HUES64 (cell line): ENCODE results near the gene ALDOA.

Experiments used
- H3K27ac ChIP-seq: 2 replicates; pipeline ENCODE4 v1.7.0; 2013; ENCODE audit warnings: low read depth, low read length, inconsistent platforms
- H3K27me3 ChIP-seq: 2 replicates; pipeline ENCODE4 v1.6.1; 2013; ENCODE audit warnings: mild to moderate bottlenecking, low read length; ENCODE audit not compliant: insufficient read depth
- H3K36me3 ChIP-seq: 2 replicates; pipeline ENCODE4 v1.6.1; 2013; ENCODE audit warnings: mild to moderate bottlenecking, low read length; ENCODE audit not compliant: insufficient read depth
- H3K4me1 ChIP-seq: 2 replicates; pipeline ENCODE4 v1.6.1; 2013; ENCODE audit warnings: mild to moderate bottlenecking, low read length, moderate library complexity; ENCODE audit not compliant: insufficient read depth
- H3K4me3 ChIP-seq: 2 replicates; pipeline ENCODE4 v1.5.1; 2013; ENCODE audit warnings: mild to moderate bottlenecking, low read length, moderate library complexity
- H3K9ac ChIP-seq: 2 replicates; pipeline ENCODE4 v1.6.1; 2013; ENCODE audit warnings: mild to moderate bottlenecking, low read depth, low read length
- H3K9me3 ChIP-seq: 2 replicates; pipeline ENCODE4 v1.6.1; 2013; ENCODE audit warnings: low read depth, low read length; ENCODE audit not compliant: insufficient read depth
- WGBS: fragments of 150-250, 120-280 bp; methylation state at CpG from one replicate; pipeline ENCODE4 v1.1.7; 2013; ENCODE audit warnings: missing lambda C conversion rate; 5-methylcytosine and 5-hydroxymethylcytosine counted together

Gene ALDOA

DNA sequence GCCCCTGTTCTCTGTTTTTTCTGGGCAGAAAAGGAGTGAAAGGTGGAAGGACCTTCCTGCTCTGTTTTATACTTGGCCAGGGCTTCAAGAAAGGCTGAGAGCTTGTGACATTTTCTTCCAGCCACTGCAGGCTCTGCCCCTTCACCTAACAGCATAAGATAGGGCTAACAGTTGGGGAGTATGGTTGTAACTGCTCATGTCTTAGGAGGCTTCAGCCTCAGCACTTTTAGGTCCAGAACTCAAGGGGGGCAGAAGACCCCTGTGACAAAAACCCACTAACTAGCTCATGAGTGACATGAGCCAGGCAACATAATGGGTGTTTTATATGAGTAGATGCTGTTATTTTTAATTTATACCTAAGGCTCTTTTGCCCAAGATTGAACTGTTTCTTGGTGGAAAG, 4.9 kb downstream of the ALDOA start:
- Histone ChIP-seq H3K4me1 (no peaks in the 10 kb centered on the region), H3K9me3 (no peaks in the 10 kb centered on the region), H3K27me3 (no peaks in the 10 kb centered on the region), H3K4me3 (no peak overlapping the region), H3K27ac (no peak overlapping the region), H3K36me3 (peaks cover 60% of the 10 kb centered on the region), H3K9ac (no peak overlapping the region)

DNA sequence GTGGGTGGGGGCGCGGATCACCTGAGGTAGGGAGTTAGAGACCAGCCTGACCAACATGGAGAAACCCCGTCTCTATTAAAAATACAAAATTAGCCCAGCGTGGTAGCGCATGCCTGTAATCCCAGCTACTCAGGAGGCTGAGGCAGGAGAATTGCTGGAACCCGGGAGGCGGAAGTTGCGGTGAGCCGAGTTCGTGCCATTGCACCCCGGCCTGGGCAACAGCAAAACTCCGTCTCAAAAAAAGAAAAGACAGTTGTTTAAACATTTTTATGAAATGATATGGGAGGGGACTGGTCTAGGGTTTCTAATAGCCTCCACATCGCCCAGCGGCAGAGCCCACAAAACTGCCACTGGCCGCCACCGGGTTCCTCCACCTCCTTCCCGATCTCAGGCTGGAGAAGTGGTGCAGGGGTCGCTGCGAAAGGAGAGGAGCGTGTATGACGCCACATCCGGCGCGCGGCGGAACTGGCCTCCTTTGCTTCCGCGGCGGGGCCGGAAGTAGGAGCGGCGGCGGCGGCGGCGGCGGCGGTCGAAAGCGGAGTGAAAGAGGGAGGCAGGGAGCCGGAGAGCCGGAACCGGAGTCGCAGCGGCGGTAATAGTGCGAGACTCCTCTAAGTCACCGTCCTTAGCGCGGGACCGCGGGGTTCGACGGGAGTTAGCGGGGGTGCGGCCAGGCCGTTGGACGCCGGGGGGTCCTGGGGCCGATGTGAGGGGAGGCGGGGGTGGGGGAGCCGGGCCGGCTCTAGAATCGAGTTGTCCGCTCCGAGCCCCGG, 10.1 kb downstream of the ALDOA start, which contains the start of gene PPP4C:
PPP4C (plus strand) TSS at position 492 of the 773 bp plus-strand sequence. CDS start 384 bp downstream, outside the sequence.
- H3K27me3 ChIP-seq = no peaks in the 10 kb centered on the region
- H3K27ac ChIP-seq = peak within 1 kb of the TSS; percentile 71
- H3K4me3 ChIP-seq = peak within 1 kb of the TSS; percentile 99
- no peaks in the 10 kb centered on the region for H3K9me3 ChIP-seq
- peaks cover 52% of the 10 kb centered on the region for H3K36me3 ChIP-seq
- H3K4me1 ChIP-seq = peaks cover 3% of the 10 kb centered on the region; the same call in 1 of the 2 replicates
- peak within 1 kb of the TSS; percentile 91 for H3K9ac ChIP-seq
- WGBS = 4% methylated on average over 67 of the region's 67 CpGs

DNA sequence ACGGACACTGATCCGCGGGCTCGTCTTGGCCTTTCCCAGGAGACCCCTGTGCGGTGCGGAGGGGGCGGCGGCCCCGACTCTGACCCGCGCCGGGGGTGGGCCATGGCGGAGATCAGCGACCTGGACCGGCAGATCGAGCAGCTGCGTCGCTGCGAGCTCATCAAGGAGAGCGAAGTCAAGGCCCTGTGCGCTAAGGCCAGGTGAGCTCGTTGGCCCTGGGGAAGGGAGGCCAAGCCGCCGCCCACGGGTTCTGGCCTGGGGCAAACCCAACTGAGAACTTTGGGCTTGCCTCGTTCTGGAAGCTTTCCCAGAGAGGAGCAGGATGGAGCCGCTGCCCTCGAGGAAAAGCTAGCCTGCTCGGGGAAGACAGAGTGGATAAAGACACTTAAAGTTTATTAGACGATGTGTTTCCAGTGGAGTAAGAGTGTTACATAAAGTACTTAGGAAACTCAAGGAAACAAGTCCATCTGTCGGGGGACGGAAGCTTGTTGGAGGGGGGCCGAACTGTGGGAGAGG, 10.8 kb downstream of the ALDOA start:
- H3K9ac ChIP-seq = peak overlapping the region; percentile 91
- peaks cover 52% of the 10 kb centered on the region for H3K36me3 ChIP-seq
- peak overlapping the region; percentile 71 for H3K27ac ChIP-seq
- H3K9me3 ChIP-seq = no peaks in the 10 kb centered on the region
- peak overlapping the region; percentile 99 for H3K4me3 ChIP-seq
- no peaks in the 10 kb centered on the region for H3K27me3 ChIP-seq
- WGBS = 5% methylated on average over 33 of the region's 33 CpGs
- H3K4me1 ChIP-seq = peaks cover 3% of the 10 kb centered on the region; the same call in 1 of the 2 replicates

- H3K4me3 ChIP-seq = 0 out of 2 replicates have a peak overlapping the region, but pooled peaks have one; percentile 99
- peaks cover 3% of the 10 kb centered on the region; the same call in 1 of the 2 replicates for H3K4me1 ChIP-seq
- no peaks in the 10 kb centered on the region for H3K9me3 ChIP-seq
- H3K9ac ChIP-seq = no peak overlapping the region
- 94% methylated on average over 6 of the region's 6 CpGs for WGBS
- H3K27ac ChIP-seq = no peak overlapping the region
- peaks cover 50% of the 10 kb centered on the region for H3K36me3 ChIP-seq
- H3K27me3 ChIP-seq = no peaks in the 10 kb centered on the region
These were observed 12.1 kb downstream of the ALDOA start for GRCh38 chr16:30077656-30078055.

GRCh38 chr16:30078744-30079143, 13.2 kb downstream of the ALDOA start:
- Histone ChIP-seq H3K27ac (no peak overlapping the region), H3K9ac (no peak overlapping the region), H3K4me3 (no peak overlapping the region), H3K9me3 (no peaks in the 10 kb centered on the region), H3K27me3 (no peaks in the 10 kb centered on the region), H3K4me1 (peaks cover 3% of the 10 kb centered on the region; the same call in 1 of the 2 replicates), H3K36me3 (peaks cover 59% of the 10 kb centered on the region)
- WGBS = 97% methylated on average over 7 of the region's 7 CpGs

- Histone ChIP-seq H3K27me3 (no peaks in the 10 kb centered on the region), H3K4me3 (no peak overlapping the region), H3K27ac (no peak overlapping the region), H3K9ac (no peak overlapping the region), H3K9me3 (no peaks in the 10 kb centered on the region), H3K36me3 (peaks cover 67% of the 10 kb centered on the region), H3K4me1 (peaks cover 3% of the 10 kb centered on the region; the same call in 1 of the 2 replicates)
- whole genome bisulfite sequencing = 95% methylated on average over 7 of the region's 7 CpGs
These were observed 13.9 kb downstream of the ALDOA start for GRCh38 chr16:30079480-30079879.

- 90% methylated on average over 20 of the region's 20 CpGs for WGBS
- Histone ChIP-seq H3K9ac (no peak overlapping the region), H3K9me3 (no peaks in the 10 kb centered on the region), H3K4me3 (no peak overlapping the region), H3K36me3 (peaks cover 80% of the 10 kb centered on the region), H3K27me3 (no peaks in the 10 kb centered on the region), H3K4me1 (no peaks in the 10 kb centered on the region), H3K27ac (no peak overlapping the region)
These were observed 17.1 kb downstream of the ALDOA start for GRCh38 chr16:30082545-30083090.

DNA sequence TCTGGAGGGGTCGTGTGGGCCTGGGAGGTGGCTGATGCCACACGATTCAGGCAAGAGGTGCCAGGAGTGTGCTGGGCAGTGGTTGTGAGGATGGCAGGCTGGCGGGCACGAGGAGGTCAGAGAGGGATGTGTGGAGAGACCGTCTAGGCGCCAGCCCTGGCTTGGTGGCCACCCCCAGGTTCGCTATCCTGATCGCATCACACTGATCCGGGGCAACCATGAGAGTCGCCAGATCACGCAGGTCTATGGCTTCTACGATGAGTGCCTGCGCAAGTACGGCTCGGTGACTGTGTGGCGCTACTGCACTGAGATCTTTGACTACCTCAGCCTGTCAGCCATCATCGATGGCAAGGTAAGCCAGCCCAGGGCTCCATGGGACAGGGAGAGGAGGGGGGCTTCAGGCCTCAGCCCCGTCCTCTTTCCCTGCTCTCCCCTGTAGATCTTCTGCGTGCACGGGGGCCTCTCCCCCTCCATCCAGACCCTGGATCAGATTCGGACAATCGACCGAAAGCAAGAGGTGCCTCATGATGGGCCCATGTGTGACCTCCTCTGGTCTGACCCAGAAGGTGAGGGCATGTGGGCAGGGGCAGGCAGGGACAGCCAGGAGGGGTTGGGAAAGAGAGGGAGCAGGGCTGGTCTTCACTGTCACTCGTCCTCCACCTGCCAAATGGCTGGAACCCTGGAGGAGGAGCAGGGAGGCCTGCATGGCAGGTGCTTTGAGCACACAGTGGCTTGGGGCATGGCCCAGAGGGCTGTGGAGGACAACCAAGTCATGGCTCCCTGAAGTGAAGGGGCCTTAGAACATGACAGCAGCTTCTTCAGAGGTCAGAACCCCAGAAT, 17.9 kb downstream of the ALDOA start:
- H3K9ac ChIP-seq = no peak overlapping the region
- H3K27me3 ChIP-seq = no peaks in the 10 kb centered on the region
- peaks cover 72% of the 10 kb centered on the region for H3K36me3 ChIP-seq
- H3K9me3 ChIP-seq = no peaks in the 10 kb centered on the region
- no peaks in the 10 kb centered on the region for H3K4me1 ChIP-seq
- 96% methylated on average over 24 of the region's 24 CpGs for WGBS
- no peak overlapping the region for H3K27ac ChIP-seq
- H3K4me3 ChIP-seq = no peak overlapping the region

GRCh38 chr16:30084096-30084815, 18.7 kb downstream of the ALDOA start:
- Histone ChIP-seq H3K9me3 (no peaks in the 10 kb centered on the region), H3K27me3 (no peaks in the 10 kb centered on the region), H3K9ac (no peak overlapping the region), H3K27ac (no peak overlapping the region), H3K36me3 (peaks cover 66% of the 10 kb centered on the region), H3K4me3 (no peak overlapping the region), H3K4me1 (no peaks in the 10 kb centered on the region)
- WGBS = 89% methylated on average over 18 of the region's 18 CpGs

DNA sequence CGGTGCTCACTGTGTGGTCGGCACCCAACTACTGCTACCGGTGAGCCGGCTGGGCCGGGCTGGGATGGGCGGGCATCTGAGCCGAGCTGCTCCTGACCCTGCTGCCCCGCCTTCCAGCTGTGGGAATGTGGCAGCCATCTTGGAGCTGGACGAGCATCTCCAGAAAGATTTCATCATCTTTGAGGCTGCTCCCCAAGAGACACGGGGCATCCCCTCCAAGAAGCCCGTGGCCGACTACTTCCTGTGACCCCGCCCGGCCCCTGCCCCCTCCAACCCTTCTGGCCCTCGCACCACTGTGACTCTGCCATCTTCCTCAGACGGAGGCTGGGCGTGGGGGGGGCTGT, 19.2 kb downstream of the ALDOA start:
- H3K9me3 ChIP-seq = no peaks in the 10 kb centered on the region
- WGBS = 94% methylated on average over 17 of the region's 17 CpGs
- H3K36me3 ChIP-seq = peaks cover 60% of the 10 kb centered on the region
- no peak overlapping the region for H3K9ac ChIP-seq
- H3K4me1 ChIP-seq = no peaks in the 10 kb centered on the region
- no peaks in the 10 kb centered on the region for H3K27me3 ChIP-seq
- no peak overlapping the region for H3K4me3 ChIP-seq
- H3K27ac ChIP-seq = no peak overlapping the region
